ENCODE measurements around the gene COG6. TPM values are rescaled to one million over a fixed set of nuclear protein-coding genes. Genes with fewer than 3 reads are reported as not detected.

Gene COG6
- total and polyA plus RNA-seq, 2 experiments from 2014 or later: 35.2 to 40.4 TPM

- no peak overlapping the region for H2AFZ ChIP-seq
- no peak overlapping the region for H3K9ac ChIP-seq
- H3K9me3 ChIP-seq (ENCODE audit: low read depth): no peaks in the 10 kb centered on the region
- DNase-seq: no peak
- H3K4me3 ChIP-seq: no peak overlapping the region
- H3K27me3 ChIP-seq (replicated peaks; ENCODE audit: insufficient read depth): no peaks in the 10 kb centered on the region
- no peaks in the 10 kb centered on the region for H3F3A ChIP-seq (ENCODE audit: insufficient read depth)
- no peak overlapping the region for H3K4me2 ChIP-seq (ENCODE audit: unreplicated experiment)
- H3K4me1 ChIP-seq (ENCODE audit: insufficient read depth): no peaks in the 10 kb centered on the region
- in situ Hi-C loops (cut with MboI): loop anchor here (25.0 kb wide), 1 partner anchor 988 kb away; no protein-coding TSS in a partner anchor
- H4K20me1 ChIP-seq (ENCODE audit: insufficient read depth): no peaks in the 10 kb centered on the region
- H3K27ac ChIP-seq: no peak overlapping the region
- peaks cover 17% of the 10 kb centered on the region for H3K36me3 ChIP-seq (ENCODE audit: low read depth)
- TF ChIP-seq EZH2phosphoT487 (IDR thresholded peaks at IDR 0.05; ENCODE audit: insufficient read depth, low read depth): no peak
- no peak for TF ChIP-seq EZH2 (IDR thresholded peaks at IDR 0.05; ENCODE audit: insufficient read depth, poor library complexity, severe bottlenecking)
- H3K9me2 ChIP-seq (ENCODE audit: insufficient read depth): no peaks in the 10 kb centered on the region; the same call in 1 of the 2 replicates
- no peaks in the 10 kb centered on the region for H3K79me2 ChIP-seq (ENCODE audit: insufficient read depth)
Observed at GRCh38 chr13:39699274-39699673, 43.8 kb downstream of the COG6 start.

GRCh38 chr13:39712626-39713025 lies 57.2 kb downstream of the COG6 start:
- H3K4me1 ChIP-seq (ENCODE audit: insufficient read depth): no peaks in the 10 kb centered on the region
- H4K20me1 ChIP-seq (ENCODE audit: insufficient read depth): no peaks in the 10 kb centered on the region
- no peak for TF ChIP-seq EZH2 (IDR thresholded peaks at IDR 0.05; ENCODE audit: insufficient read depth, poor library complexity, severe bottlenecking)
- TF ChIP-seq EZH2phosphoT487 (IDR thresholded peaks at IDR 0.05; ENCODE audit: insufficient read depth, low read depth): no peak
- peaks cover 7% of the 10 kb centered on the region for H3K9me3 ChIP-seq (ENCODE audit: low read depth)
- no peaks in the 10 kb centered on the region for H3K27me3 ChIP-seq (replicated peaks; ENCODE audit: insufficient read depth)
- no peaks in the 10 kb centered on the region for H3F3A ChIP-seq (ENCODE audit: insufficient read depth)
- H3K36me3 ChIP-seq (ENCODE audit: low read depth): peaks cover 17% of the 10 kb centered on the region; the same call in 1 of the 2 replicates
- H3K27ac ChIP-seq: no peak overlapping the region
- DNase-seq: no peak
- in situ Hi-C loops (cut with MboI): no loop called here
- 97 to 98% methylated on average over 3 of the region's 3 CpGs for WGBS, 2 experiments (ENCODE audit: low coverage in 1 of 2, low lambda C conversion rate in 2 of 2, missing lambda C conversion rate in 2 of 2)
- H3K79me2 ChIP-seq (ENCODE audit: insufficient read depth): no peaks in the 10 kb centered on the region
- no peaks in the 10 kb centered on the region for H3K9me2 ChIP-seq (ENCODE audit: insufficient read depth)
- H2AFZ ChIP-seq: no peak overlapping the region
- H3K9ac ChIP-seq: no peak overlapping the region
- H3K4me2 ChIP-seq (ENCODE audit: unreplicated experiment): no peak overlapping the region
- no peak overlapping the region for H3K4me3 ChIP-seq

GRCh38 chr13:39729156-39729555 lies 73.7 kb downstream of the COG6 start:
- H3K4me1 ChIP-seq (ENCODE audit: insufficient read depth): no peaks in the 10 kb centered on the region
- in situ Hi-C loops (cut with MboI): no loop called here
- H4K20me1 ChIP-seq (ENCODE audit: insufficient read depth): no peaks in the 10 kb centered on the region
- H3K27ac ChIP-seq: no peak overlapping the region
- no peak for DNase-seq
- 64 to 72% methylated on average over 3 of the region's 3 CpGs for WGBS, 2 experiments (ENCODE audit: low coverage in 1 of 2, low lambda C conversion rate in 2 of 2, missing lambda C conversion rate in 2 of 2)
- peaks cover 48% of the 10 kb centered on the region for H3K36me3 ChIP-seq (ENCODE audit: low read depth)
- no peaks in the 10 kb centered on the region for H3K27me3 ChIP-seq (replicated peaks; ENCODE audit: insufficient read depth)
- no peaks in the 10 kb centered on the region for H3K79me2 ChIP-seq (ENCODE audit: insufficient read depth)
- no peaks in the 10 kb centered on the region for H3F3A ChIP-seq (ENCODE audit: insufficient read depth)
- H3K9ac ChIP-seq: no peak overlapping the region
- no peak for TF ChIP-seq EZH2 (IDR thresholded peaks at IDR 0.05; ENCODE audit: insufficient read depth, poor library complexity, severe bottlenecking)
- TF ChIP-seq EZH2phosphoT487 (IDR thresholded peaks at IDR 0.05; ENCODE audit: insufficient read depth, low read depth): no peak
- H2AFZ ChIP-seq: no peak overlapping the region
- H3K9me2 ChIP-seq (ENCODE audit: insufficient read depth): no peaks in the 10 kb centered on the region
- H3K4me3 ChIP-seq: no peak overlapping the region
- no peak overlapping the region for H3K4me2 ChIP-seq (ENCODE audit: unreplicated experiment)
- H3K9me3 ChIP-seq (ENCODE audit: low read depth): no peaks in the 10 kb centered on the region

GRCh38 chr13:39734952-39735351 lies 79.5 kb downstream of the COG6 start:
- no peak overlapping the region for H3K9ac ChIP-seq
- H3K27me3 ChIP-seq (replicated peaks; ENCODE audit: insufficient read depth): no peaks in the 10 kb centered on the region
- H2AFZ ChIP-seq: no peak overlapping the region
- H3F3A ChIP-seq (ENCODE audit: insufficient read depth): no peaks in the 10 kb centered on the region
- no peaks in the 10 kb centered on the region for H3K79me2 ChIP-seq (ENCODE audit: insufficient read depth)
- TF ChIP-seq EZH2 (IDR thresholded peaks at IDR 0.05; ENCODE audit: insufficient read depth, poor library complexity, severe bottlenecking) (no peak), EZH2phosphoT487 (IDR thresholded peaks at IDR 0.05; ENCODE audit: insufficient read depth, low read depth) (no peak)
- H3K4me3 ChIP-seq: no peak overlapping the region
- no peak overlapping the region for H3K27ac ChIP-seq
- no peaks in the 10 kb centered on the region for H3K4me1 ChIP-seq (ENCODE audit: insufficient read depth)
- peaks cover 30% of the 10 kb centered on the region for H3K36me3 ChIP-seq (ENCODE audit: low read depth)
- H3K4me2 ChIP-seq (ENCODE audit: unreplicated experiment): no peak overlapping the region
- no peaks in the 10 kb centered on the region for H4K20me1 ChIP-seq (ENCODE audit: insufficient read depth)
- no peaks in the 10 kb centered on the region for H3K9me2 ChIP-seq (ENCODE audit: insufficient read depth)
- DNase-seq: no peak
- in situ Hi-C loops (cut with MboI): no loop called here
- H3K9me3 ChIP-seq (ENCODE audit: low read depth): no peaks in the 10 kb centered on the region

- no peak for DNase-seq
- Histone ChIP-seq H3K9me2 (ENCODE audit: insufficient read depth) (no peaks in the 10 kb centered on the region), H3K4me2 (ENCODE audit: unreplicated experiment) (no peak overlapping the region), H3K36me3 (ENCODE audit: low read depth) (peaks cover 29% of the 10 kb centered on the region), H3K79me2 (ENCODE audit: insufficient read depth) (no peaks in the 10 kb centered on the region), H3K27me3 (replicated peaks; ENCODE audit: insufficient read depth) (no peaks in the 10 kb centered on the region), H3K4me3 (no peak overlapping the region), H3K27ac (no peak overlapping the region), H3K9me3 (ENCODE audit: low read depth) (no peaks in the 10 kb centered on the region), H4K20me1 (ENCODE audit: insufficient read depth) (no peaks in the 10 kb centered on the region), H3F3A (ENCODE audit: insufficient read depth) (no peaks in the 10 kb centered on the region), H2AFZ (no peak overlapping the region), H3K9ac (no peak overlapping the region), H3K4me1 (ENCODE audit: insufficient read depth) (no peaks in the 10 kb centered on the region)
- 96 to 99% methylated on average over 5 of the region's 5 CpGs for WGBS, 2 experiments (ENCODE audit: low coverage in 1 of 2, low lambda C conversion rate in 2 of 2, missing lambda C conversion rate in 2 of 2)
- TF ChIP-seq EZH2phosphoT487 (IDR thresholded peaks at IDR 0.05; ENCODE audit: insufficient read depth, low read depth): no peak
- no peak for TF ChIP-seq EZH2 (IDR thresholded peaks at IDR 0.05; ENCODE audit: insufficient read depth, poor library complexity, severe bottlenecking)
- in situ Hi-C loops (cut with MboI): no loop called here
Observed at GRCh38 chr13:39737047-39737446, 81.6 kb downstream of the COG6 start.

All from GM23248 (cell line).